HL-60/S4 treated with retinoic acid at 250 ng/mL for 4 days and 3 days (cell line): ENCODE results near the gene TNS3.

Experiments used
- in situ Hi-C: fragments of 300-500 bp; cut with MboI; formaldehyde crosslinking; loops from 2 replicates; pipeline ENCODE4 v1.7.0; 2022; ENCODE audit warnings: low sequenced_read_pairs

Gene TNS3

DNA sequence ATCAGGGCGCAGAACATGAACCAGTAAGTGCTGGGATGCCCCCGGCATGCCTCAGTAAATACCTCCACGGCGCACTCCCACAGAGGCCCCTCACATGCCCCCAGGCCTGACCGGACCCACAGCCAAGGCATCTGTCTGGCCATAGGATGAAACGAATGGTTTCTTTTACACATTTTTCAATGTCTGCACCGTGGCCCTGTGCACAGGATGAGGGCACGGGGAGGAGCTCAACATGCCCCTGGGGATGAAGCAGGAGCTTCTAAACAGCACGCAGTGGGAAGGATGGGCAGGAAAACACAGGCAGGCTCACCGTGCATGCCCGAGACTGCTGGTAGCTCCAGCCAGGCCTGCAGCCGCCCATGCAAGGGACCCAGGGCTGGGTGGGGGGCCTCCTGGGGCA lies 283.3 kb downstream of the TNS3 start:
- in situ Hi-C loops, result no loop called here

GRCh38 chr7:47297120-47297519 lies 284.8 kb downstream of the TNS3 start:
- in situ Hi-C loops, result no loop called here

DNA sequence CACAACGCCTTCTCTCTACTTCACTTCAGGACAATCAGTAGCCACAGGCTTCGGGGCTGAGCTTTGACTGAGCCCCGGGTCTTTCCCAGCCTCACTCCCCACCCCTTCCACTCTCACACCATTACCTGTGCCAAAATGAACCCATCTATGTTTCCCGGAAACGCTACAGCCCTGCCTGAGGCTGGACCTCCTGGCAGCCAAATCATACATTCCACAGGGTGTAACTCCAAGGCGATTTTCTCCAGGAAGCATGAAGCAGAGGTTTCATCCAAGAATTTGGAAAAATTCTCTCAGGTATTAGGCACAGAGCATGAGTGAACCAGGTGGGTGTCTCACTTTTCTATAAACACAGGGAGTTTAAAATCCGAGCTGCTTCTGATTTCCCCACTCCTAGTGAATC lies 286.3 kb downstream of the TNS3 start:
- in situ Hi-C loops, result no loop called here

GRCh38 chr7:47294556-47295222 lies 287.2 kb downstream of the TNS3 start:
- in situ Hi-C loops, result no loop called here

- in situ Hi-C loops, result no loop called here
Measured at GRCh38 chr7:47293884-47294555, 287.9 kb downstream of the TNS3 start.

GRCh38 chr7:47292832-47293309 lies 289.0 kb downstream of the TNS3 start:
- in situ Hi-C loops, result no loop called here

- in situ Hi-C loops, result no loop called here
Measured at GRCh38 chr7:47291461-47292081, 290.3 kb downstream of the TNS3 start.

DNA sequence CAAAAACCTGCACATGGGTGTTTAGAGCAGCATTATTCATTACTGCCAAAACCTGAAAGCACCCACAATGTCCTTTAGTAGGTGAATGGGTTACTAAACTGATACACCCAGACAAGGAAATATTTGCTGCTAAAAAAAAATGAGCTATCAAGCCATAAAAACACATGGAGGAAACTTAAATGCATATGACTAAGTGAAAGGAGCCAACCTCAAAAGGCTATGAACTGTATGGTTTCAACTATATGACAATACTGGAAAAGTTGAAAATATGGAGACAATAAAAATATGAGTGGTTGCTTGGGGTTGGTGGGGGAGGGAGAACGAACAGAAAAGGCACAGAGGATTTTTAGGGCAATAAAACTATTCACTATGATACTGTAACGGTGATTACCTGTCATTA lies 291.0 kb downstream of the TNS3 start:
- in situ Hi-C loops, result no loop called here

GRCh38 chr7:47290466-47290865 lies 291.4 kb downstream of the TNS3 start:
- in situ Hi-C loops, result no loop called here

DNA sequence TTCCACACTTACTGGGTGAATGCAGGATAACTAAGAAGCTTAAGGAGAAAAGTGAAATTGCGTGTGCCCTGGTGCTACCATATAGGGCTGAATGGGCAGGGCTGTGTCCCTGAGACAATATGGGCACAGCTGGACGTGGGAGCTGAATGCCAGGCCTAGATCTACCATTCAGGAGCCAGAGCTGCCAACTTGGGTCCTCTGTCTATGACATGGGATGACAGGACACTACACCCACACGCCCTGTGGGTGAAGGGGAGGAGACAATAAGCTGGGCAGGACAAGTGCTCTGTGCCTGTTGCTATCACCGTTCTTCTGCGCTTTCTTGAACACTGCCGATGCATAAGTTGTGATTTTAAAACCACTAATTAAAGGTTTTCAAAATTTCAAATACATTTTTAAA lies 293.9 kb downstream of the TNS3 start:
- in situ Hi-C loops, result no loop called here

GRCh38 chr7:47285860-47286491 lies 295.9 kb downstream of the TNS3 start:
- in situ Hi-C loops, result no loop called here

DNA sequence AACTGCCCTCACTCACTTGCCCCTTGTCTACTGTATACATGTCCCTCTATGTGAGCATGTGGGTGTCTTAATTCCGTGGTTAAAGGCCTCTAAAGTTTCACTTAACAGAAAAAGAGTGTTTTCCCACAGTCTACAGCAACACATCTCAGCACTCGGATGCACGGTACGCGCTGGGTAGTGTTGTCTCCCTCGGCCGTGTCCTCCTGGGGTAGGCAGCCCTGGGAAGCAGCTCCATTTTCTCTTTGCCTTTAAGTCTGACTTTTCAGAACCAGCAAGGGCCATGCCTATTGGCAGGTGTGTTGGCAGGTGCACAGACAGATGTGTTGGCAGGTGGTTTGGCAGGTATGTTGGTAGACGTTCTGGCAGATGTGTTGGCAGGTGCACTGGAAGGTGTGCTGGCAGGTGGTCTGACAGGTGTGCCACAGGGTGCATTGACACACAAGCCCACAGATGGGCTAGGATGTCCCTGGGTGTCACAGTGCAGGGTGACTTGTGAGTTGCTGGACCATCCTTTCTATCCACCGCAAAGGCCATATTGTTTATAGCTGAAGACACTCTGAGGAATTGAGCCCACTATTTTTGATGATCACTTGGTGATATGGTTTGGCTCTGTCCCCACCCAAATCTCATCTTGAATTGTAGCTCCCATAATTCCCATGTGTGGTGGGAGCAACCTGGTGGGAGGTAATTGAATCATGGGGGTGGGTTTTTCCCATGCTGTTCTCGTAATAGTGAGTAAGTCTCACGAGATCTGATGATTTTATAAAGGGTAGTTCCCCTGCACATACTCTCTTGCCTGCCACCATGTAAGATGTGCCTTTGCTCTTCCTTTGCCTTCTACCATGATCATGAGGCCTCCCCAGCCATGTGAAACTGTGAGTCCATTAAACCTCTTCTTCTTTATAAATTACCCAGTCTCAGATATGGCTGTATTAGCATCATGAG lies 296.9 kb downstream of the TNS3 start:
- in situ Hi-C loops, result no loop called here

- in situ Hi-C loops, result no loop called here
Measured at GRCh38 chr7:47283497-47284131, 298.3 kb downstream of the TNS3 start.

GRCh38 chr7:47282790-47283496 lies 299.0 kb downstream of the TNS3 start:
- in situ Hi-C loops, result no loop called here

- in situ Hi-C loops, result no loop called here
Measured at GRCh38 chr7:47281966-47282643, 299.8 kb downstream of the TNS3 start.

- in situ Hi-C loops, result no loop called here
Measured at GRCh38 chr7:47281161-47281560, 300.8 kb downstream of the TNS3 start.

DNA sequence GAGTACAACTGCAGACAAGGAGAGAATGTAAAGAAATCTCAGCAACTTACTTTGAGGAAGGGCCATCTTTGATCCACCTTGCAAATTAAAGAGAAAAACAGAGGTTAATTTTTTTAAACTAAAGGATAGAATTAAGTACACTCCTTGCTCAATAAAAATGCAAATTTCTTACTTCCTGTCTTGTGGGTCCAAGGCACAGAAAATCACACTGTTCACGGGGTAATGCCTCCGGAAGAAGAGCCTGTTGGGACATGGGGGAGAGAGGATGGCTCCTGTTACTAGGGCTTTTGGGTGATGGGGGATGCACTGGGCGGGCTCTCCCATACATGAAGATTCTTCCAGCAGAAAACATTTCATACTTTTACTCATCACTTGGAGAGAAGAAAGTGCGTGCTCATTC lies 301.8 kb downstream of the TNS3 start:
- in situ Hi-C loops, result no loop called here

DNA sequence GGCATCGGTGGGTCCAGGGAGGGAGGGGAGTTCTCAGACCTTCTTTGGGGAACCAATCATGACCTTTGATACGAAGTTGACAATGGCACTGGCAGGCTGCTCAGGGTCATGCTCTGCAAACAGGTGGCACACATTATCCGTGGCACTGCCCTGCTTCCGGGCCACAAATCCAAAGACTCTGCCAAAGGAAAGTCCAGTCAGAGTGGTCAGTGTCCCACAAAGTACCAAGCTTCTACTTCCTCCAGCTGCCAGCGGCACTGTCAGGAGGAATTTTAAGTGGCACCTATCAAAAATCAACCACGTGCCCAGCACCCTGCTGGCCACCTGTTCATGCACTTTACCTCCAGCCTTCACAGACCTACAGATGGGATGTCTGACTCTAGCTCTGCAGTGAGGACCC lies 303.9 kb downstream of the TNS3 start:
- in situ Hi-C loops, result no loop called here

GRCh38 chr7:47277321-47277781 lies 304.6 kb downstream of the TNS3 start:
- in situ Hi-C loops, result no loop called here
